Stimulated activated CD4-positive, alpha-beta T cell treated with anti-CD3 and anti-CD28 coated beads, Interleukin-15, amount 100 ng/mL, for 24 hours (primary cell): Measurements from ENCODE around the gene PINK1.

Source experiments
- DNase-seq: peaks from one replicate; pipeline ENCODE4 v3.0.0-alpha.2; 2020

The PINK1 gene

GRCh38 chr1:20611652-20612051 lies 21.6 kb upstream of the PINK1 start:
- no peak for DNase-seq

- DNase-seq: peak; percentile 8
These were observed 21.0 kb upstream of the PINK1 start for GRCh38 chr1:20612221-20612746.

- no peak for DNase-seq
These were observed 19.1 kb upstream of the PINK1 start for GRCh38 chr1:20614131-20614579.

GRCh38 chr1:20615946-20616846 lies 17.1 kb upstream of the PINK1 start:
- DNase-seq: no peak

- DNase-seq: no peak
These were observed 16.3 kb upstream of the PINK1 start for GRCh38 chr1:20616847-20617487.

- DNase-seq: no peak
These were observed 14.7 kb upstream of the PINK1 start for GRCh38 chr1:20618550-20618949.

- no peak for DNase-seq
These were observed 13.3 kb upstream of the PINK1 start for GRCh38 chr1:20619999-20620398.

- DNase-seq: no peak
These were observed 12.2 kb upstream of the PINK1 start for GRCh38 chr1:20621012-20621411.

GRCh38 chr1:20624709-20625108 lies 8.5 kb upstream of the PINK1 start:
- DNase-seq: no peak

- DNase-seq: no peak
These were observed 7.8 kb upstream of the PINK1 start for GRCh38 chr1:20625176-20626097.

GRCh38 chr1:20626098-20626427 lies 7.2 kb upstream of the PINK1 start:
- no peak for DNase-seq

- DNase-seq: no peak
These were observed 6.7 kb upstream of the PINK1 start for GRCh38 chr1:20626524-20626923.

- DNase-seq: no peak
These were observed 2.5 kb upstream of the PINK1 start for GRCh38 chr1:20630729-20631128.

GRCh38 chr1:20632386-20632785 lies 872 bp upstream of the PINK1 start:
- DNase-seq: no peak

GRCh38 chr1:20634065-20634593 lies 871 bp downstream of the PINK1 start:
- DNase-seq: peak; percentile 20

GRCh38 chr1:20634594-20635084 lies 1.4 kb downstream of the PINK1 start:
- peak; percentile 30 for DNase-seq

- DNase-seq: no peak
These were observed 3.6 kb downstream of the PINK1 start for GRCh38 chr1:20636785-20637347.

- DNase-seq: peak; percentile 68
These were observed 6.9 kb downstream of the PINK1 start for GRCh38 chr1:20640183-20640597.

- DNase-seq: no peak
These were observed 8.7 kb downstream of the PINK1 start for GRCh38 chr1:20641975-20642374.

- no peak for DNase-seq
These were observed 9.8 kb downstream of the PINK1 start for GRCh38 chr1:20643080-20643479.

GRCh38 chr1:20644416-20644815 lies 11.2 kb downstream of the PINK1 start:
- no peak for DNase-seq

GRCh38 chr1:20645414-20645813 lies 12.2 kb downstream of the PINK1 start:
- no peak for DNase-seq
